Neural progenitor cell (in vitro differentiated cells): ENCODE results near the gene RHOV.

Experiments used
- EZH2phosphoT487 ChIP-seq: fragments of 200-600 bp; sonication (generic); IDR thresholded peaks from 2 replicates; pipeline ENCODE4 v1.6.1; 2017; ENCODE audit warnings: antibody characterized with exemption
- TF ChIP-seq, protein P1 (sequence below): fragments of 200-600 bp; sonication (generic); IDR thresholded peaks from 2 replicates; pipeline ENCODE4 v1.5.1; 2017; ENCODE audit warnings: antibody characterized with exemption, mild to moderate bottlenecking

DNA sequence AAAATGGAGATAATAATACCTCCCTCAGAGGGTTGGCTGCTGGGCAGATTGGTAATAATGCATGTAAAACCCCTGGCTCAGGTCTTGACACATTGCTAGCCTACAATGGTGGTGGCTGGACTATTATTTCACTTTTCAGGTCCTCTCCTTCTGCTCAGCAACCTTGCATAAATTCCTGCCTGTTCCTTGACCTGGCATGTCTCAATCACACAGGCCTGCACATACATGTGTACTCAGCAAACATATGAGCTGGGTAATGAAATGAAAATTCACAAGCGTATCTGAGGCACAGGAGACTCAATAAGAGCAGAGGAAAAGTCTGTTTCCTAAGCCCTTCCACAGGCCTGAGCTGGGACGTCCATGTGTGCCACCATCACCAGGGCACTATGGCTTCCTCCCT is 37.7 kb upstream of the RHOV start:
- TF ChIP-seq, protein P1, sequence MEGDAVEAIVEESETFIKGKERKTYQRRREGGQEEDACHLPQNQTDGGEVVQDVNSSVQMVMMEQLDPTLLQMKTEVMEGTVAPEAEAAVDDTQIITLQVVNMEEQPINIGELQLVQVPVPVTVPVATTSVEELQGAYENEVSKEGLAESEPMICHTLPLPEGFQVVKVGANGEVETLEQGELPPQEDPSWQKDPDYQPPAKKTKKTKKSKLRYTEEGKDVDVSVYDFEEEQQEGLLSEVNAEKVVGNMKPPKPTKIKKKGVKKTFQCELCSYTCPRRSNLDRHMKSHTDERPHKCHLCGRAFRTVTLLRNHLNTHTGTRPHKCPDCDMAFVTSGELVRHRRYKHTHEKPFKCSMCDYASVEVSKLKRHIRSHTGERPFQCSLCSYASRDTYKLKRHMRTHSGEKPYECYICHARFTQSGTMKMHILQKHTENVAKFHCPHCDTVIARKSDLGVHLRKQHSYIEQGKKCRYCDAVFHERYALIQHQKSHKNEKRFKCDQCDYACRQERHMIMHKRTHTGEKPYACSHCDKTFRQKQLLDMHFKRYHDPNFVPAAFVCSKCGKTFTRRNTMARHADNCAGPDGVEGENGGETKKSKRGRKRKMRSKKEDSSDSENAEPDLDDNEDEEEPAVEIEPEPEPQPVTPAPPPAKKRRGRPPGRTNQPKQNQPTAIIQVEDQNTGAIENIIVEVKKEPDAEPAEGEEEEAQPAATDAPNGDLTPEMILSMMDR = no peak
- TF ChIP-seq EZH2phosphoT487 = no peak
